Cerebellar cortex (tissue), 1 donor: ENCODE results near the gene EFCAB5.
"Not testable (repeated sequence)": the region's sequence is repeated elsewhere in the genome, so short reads cannot be mapped to it uniquely, and the experiment has no call there.

Experiments
- DNase-seq: peaks from one replicate; pipeline ENCODE4 v3.0.0-alpha.2; 2015; ENCODE audit warnings: low spot score

EFCAB5 gene

DNA sequence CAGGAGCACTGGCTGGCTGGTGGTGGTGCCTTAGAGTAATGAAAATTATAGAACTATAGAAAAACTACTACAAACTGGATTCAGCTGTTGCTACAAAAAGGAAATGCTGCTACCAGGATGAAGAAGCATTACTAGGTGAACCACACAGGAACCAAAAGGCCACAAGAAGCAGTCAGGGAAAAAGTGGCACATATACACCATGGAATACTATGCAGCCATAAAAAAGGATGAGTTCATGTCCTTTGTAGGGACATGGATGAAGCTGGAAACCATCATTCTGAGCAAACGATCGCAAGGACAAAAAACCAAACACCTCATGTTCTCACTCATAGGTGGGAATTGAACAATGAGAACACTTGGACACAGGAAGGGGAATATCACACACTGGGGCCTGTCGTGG is 5.5 kb upstream of the EFCAB5 start:
- DNase-seq = not testable (repeated sequence)

GRCh38 chr17:29936724-29937123 is 4.7 kb upstream of the EFCAB5 start:
- no peak for DNase-seq

DNA sequence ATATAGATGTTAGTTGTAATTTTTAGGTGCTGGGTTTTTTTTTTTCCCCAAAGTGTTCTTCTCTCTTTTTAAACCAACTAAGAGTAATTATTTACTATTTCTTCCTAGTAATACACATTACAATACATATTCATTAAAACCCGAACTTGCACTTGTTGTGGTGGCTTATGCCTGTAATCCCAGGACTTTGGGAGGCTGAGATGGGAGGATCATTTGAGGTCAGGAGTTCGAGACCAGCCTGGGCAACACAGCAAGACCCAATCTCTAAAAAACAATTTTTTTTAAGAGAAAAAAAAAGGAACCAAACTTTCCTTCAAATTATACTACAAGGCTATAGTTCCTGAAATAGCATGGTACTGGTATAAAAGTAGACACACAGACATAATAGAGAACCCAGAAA is 3.8 kb downstream of the EFCAB5 start:
- no peak for DNase-seq

DNA sequence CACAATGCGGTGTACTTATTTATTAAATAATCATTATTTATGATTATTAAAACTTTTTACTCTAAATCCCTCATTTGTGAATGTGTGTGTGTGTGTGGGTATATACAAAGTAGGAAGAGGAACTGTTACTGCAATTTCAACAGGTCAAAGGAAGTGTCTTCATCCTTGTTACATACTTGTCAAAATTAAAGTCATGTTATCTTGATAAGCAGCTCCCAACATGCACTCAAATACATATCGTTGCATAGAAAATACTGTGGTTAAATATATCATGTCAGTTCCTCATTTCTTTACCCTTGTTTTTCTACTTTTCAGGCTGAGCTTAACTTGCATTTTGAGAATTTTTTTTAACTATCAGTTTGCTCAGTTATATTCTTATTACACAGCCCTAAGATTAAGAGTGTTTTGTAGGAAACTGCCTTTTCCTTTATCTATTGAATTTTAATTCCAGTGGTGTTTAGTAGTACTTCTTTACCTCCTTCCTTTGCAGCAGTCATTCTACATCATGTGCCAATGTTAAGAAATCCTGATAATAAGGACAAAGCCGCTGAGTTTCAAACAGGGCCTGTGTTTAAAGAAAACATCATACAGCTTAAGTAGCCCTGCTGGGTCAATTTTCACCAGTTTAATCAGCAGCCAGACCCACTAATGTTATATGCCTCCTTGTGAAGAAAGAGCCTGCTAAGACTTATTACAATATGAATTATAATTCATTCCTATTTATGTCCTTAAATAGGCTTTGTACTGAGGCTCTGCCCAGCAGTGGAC is 7.2 kb downstream of the EFCAB5 start:
- DNase-seq = no peak

DNA sequence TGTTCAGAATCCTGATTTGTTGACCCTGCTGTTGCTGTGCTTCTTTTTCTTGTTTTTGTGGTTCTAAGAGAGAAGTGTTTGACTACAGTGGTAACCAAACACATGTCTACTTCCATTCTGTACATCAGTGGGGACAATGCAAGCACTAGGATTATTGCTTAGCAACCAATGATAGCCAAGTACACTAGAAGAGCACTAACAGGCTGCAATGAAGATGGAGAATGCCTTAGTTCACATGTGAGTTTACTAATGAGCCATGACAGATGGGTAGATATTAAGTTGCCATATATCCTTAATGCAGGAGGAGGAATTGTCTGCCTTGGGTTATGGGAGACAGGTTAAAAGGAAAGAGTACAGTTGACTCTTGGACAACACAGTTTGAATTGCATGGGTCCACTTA is 8.3 kb downstream of the EFCAB5 start:
- no peak for DNase-seq

GRCh38 chr17:29954405-29954804 is 13.0 kb downstream of the EFCAB5 start:
- DNase-seq = no peak

DNA sequence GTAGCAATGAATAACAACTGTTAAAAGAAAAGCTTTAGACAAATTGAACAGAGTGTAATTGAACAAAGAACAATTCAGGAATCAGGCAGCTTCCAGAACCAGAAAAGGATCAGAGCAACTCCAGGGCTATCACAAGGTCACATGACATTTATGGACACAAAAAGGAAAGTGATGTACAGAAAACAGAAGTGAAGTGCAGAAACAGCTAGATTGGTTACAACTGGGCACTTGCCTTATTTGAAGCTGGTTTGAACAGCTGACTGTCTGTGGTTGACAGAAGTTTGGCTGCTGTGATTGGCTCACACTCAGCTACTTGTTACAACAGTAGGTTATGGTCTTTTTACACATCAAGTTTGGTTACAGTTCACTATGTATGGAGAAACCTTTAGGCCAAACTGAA is 14.8 kb downstream of the EFCAB5 start:
- DNase-seq = no peak

GRCh38 chr17:29957488-29957887 is 16.1 kb downstream of the EFCAB5 start:
- not testable (repeated sequence) for DNase-seq

DNA sequence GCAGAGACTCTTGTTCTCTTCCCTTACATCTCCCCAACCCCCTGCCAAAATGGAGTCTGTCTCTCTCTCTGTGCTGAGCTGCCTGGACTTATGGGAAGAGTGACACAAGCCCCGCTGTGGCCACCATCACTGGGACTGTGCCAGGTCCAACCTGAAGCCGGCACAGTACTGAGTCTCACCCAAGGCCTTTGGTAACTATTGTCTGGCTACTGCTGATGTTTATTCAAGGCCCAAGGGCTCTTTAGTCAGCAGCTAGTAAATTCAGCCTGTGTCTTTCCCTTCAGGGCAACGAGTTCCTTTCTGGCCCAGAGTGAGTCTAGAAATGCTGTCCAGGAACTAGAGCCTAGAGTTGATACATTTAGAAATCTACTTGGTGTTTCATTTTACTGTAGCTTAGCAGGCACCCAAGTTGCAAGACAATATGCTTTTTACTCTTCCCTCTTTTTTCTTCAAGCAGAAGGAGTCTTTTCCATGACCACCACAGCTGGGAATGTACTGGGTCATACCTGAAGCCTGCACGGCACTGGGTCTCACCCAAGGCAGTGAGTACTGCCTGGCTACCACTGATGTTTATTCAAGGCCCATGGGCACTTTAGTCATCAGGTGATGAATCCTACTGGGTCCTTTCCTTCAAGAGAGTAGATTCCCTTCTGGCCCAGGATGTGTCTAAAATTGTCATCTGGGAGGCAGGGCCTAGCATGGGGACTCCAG is 17.7 kb downstream of the EFCAB5 start:
- DNase-seq = no peak

DNA sequence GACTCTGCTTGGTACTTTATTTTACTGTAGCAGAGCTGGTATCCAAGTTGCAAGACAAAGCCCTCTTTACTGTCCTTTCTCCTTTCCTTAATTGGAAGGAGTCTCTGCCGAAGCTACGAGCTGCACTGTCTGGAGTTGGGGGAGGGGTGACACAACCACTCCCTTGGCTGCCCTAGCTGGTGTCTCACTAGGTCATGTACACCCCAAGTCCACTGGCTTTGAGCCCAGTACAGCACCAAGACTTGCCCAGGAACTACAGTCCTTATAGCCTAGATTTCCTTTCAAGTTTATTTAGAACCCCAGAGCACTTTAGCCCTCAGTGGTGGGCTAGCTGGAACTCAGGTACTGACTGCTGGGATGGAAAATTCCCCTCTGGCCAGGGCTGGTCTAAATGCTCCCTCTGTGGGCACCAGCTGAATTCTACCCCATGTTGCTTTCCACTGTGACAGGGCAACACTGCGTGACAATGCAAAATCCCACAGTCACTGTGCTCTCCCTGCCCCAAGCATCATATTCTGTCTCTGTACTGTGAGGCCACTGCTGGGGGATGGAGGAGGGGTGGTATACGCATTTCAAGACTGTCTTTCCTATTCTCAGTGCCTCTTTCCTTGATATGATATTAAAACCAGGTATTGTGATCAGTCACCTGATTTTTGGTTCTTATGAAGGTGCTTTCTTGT is 18.4 kb downstream of the EFCAB5 start:
- DNase-seq = no peak

DNA sequence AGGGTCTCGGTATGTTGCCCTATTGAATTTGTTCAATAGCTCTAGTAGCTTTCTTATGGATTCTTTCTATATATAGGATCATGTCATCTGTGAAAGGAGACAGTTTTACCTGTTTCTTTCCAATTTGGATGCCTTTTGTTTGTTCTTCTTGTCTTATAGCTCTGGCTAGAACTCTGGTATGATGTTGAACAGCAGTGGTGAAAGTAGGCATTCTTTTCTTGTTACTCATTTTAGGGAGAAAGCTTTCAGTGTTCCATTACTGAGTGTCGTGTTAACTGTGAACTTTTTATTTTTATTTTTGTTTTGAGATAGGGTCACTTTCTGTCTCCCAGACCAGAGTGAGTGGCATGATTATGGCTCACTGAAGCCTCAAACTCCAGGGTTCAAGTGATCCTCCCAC is 21.2 kb downstream of the EFCAB5 start:
- DNase-seq = no peak

- DNase-seq = no peak
Observed at GRCh38 chr17:29968271-29968670, 26.8 kb downstream of the EFCAB5 start.

GRCh38 chr17:29972277-29972676 is 30.8 kb downstream of the EFCAB5 start:
- DNase-seq = no peak

DNA sequence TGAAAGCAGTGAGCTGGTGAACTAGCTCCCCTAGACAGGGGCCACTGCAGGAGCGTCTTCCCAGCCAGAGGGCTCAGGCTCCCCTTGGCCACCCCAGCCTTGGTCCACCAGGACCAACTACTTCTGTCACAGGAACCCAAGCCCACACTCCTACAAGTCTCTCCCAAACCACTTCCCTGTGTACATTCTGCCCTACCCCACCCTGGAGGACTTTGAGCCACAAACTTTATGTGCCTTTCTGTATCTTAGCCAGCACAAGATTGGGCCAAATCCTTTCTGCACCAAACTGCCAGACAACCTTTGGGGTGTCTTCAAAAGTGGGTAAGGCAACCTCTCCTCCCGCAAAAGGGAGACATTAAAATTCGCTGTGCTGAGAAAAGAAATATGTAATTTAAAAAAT is 31.6 kb downstream of the EFCAB5 start:
- no peak for DNase-seq

GRCh38 chr17:29977836-29978235 is 36.4 kb downstream of the EFCAB5 start:
- DNase-seq = no peak

- no peak for DNase-seq
Observed at GRCh38 chr17:29980261-29980660, 38.8 kb downstream of the EFCAB5 start.

DNA sequence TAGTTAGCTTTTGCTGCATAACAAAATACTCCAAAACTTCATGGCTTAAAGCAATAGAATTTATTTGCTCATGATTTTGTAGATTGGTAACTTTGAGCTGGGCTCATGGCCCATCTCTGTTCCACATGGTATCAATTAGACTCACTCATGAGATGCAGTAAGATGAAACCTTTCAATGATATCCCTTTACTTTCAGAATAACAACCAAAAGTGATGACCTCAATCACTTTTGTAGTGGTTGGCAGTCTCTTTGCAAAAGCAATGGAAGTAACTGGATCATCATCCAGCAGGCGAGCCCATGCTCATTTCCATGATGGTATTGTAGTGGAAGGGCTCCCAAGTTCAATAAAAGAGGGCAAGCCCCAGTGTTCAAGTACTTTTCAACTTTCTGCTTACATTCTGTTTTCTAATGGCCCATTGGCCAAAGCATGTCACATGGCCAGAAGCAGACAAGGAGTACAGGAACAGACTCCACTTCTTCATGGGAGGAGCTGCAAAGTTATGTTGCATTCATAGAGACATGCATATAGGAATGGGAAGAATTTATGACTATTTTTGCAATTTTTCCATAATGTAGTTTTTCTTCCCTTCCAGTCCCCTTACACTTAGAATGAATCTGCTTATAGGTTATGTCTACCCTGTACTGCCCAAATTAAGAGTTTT is 41.7 kb downstream of the EFCAB5 start:
- DNase-seq = no peak

DNA sequence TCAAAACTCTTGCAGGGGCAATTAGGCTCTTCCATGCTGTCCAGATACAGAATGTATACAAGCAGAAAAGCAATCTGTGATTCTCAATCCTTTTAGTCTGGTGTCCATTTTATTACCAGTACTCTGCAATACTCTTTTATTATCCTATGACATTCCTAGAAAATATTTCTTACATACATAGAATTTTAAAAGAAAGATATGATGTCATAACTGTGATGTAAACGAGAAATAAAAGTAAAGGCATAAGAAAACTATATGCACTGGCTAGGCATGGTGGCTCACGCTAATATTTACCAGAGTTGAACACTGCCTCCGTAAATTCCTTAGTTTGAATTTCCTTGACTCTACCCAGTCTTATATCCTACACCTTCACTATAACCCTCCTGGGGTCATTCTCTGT is 55.0 kb downstream of the EFCAB5 start:
- DNase-seq = no peak

GRCh38 chr17:30000001-30000754 is 58.7 kb downstream of the EFCAB5 start:
- DNase-seq = no peak

- no peak for DNase-seq
Observed at GRCh38 chr17:30000755-30001257, 59.4 kb downstream of the EFCAB5 start.

- DNase-seq = no peak
Observed at GRCh38 chr17:30002088-30002487, 60.7 kb downstream of the EFCAB5 start.
